SU-DHL-6 (cell line): Measurements from ENCODE around the gene ARMC8.

Experiments used
- H2AFZ ChIP-seq: fragments of 200-600 bp; sonication (generic); 2 replicates; pipeline ENCODE4 v1.6.1; 2014; ENCODE audit warnings: low read depth, mild to moderate bottlenecking, moderate library complexity, mixed read lengths, antibody characterized with exemption, low read length; ENCODE audit not compliant: severe bottlenecking
- H3F3A ChIP-seq: fragments of 200-600 bp; shearing (Covaris generic); 2 replicates; pipeline ENCODE4 v1.6.0; 2016; ENCODE audit warnings: antibody characterized with exemption, mild to moderate bottlenecking; ENCODE audit not compliant: insufficient read depth
- H3K27ac ChIP-seq: fragments of 200-600 bp; sonication (generic); 2 replicates; pipeline ENCODE4 v1.5.1; 2016; ENCODE audit warnings: low read depth, mild to moderate bottlenecking, low read length, moderate library complexity, mixed read lengths
- H3K27me3 ChIP-seq: fragments of 200-600 bp; sonication (generic), shearing (Covaris generic); 2 replicates; pipeline ENCODE4 v1.6.0; 2014; ENCODE audit warnings: mild to moderate bottlenecking, low read length
- H3K36me3 ChIP-seq: fragments of 200-600 bp; sonication (generic); 2 replicates; pipeline ENCODE4 v1.6.1; 2014; ENCODE audit warnings: mild to moderate bottlenecking, low read length, mixed read lengths
- H3K4me2 ChIP-seq: fragments of 300-600, 200-600 bp; shearing (Covaris generic), sonication (generic); 2 replicates; pipeline ENCODE4 v1.6.0; 2014; ENCODE audit warnings: low read length, low read depth, mild to moderate bottlenecking; ENCODE audit not compliant: poor library complexity, severe bottlenecking
- H3K4me3 ChIP-seq: fragments of 200-600 bp; sonication (generic); 2 replicates; pipeline ENCODE4 v1.5.1; 2014; ENCODE audit warnings: antibody characterized with exemption, low read length, mild to moderate bottlenecking, mixed read lengths; ENCODE audit not compliant: insufficient read depth, poor library complexity, severe bottlenecking
- H3K79me2 ChIP-seq: fragments of 200-600 bp; sonication (generic); 2 replicates; pipeline ENCODE4 v1.6.1; 2014; ENCODE audit warnings: mild to moderate bottlenecking, low read length, moderate library complexity; ENCODE audit not compliant: insufficient read depth
- H3K9ac ChIP-seq: fragments of 200-600 bp; sonication (generic); 2 replicates; pipeline ENCODE4 v1.7.0; 2014; ENCODE audit warnings: mild to moderate bottlenecking, low read length
- H3K9me2 ChIP-seq: fragments of 200-600 bp; sonication (generic); replicated peaks from 2 replicates; pipeline ENCODE4 v1.6.1; 2014; ENCODE audit warnings: low read length; ENCODE audit not compliant: insufficient read depth
- H3K9me3 ChIP-seq: fragments of 200-600 bp; sonication (generic); 2 replicates; pipeline ENCODE4 v1.6.1; 2014; ENCODE audit warnings: low read length, mixed read lengths; ENCODE audit not compliant: insufficient read depth
- H4K20me1 ChIP-seq: fragments of 200-600 bp; sonication (generic); 2 replicates; pipeline ENCODE4 v1.6.1; 2014; ENCODE audit warnings: low read depth, mild to moderate bottlenecking, antibody characterized with exemption, low read length, moderate library complexity, mixed read lengths
- CTCF ChIP-seq: fragments of 200-600 bp; sonication (generic); IDR thresholded peaks from one replicate; pipeline ENCODE4 v1.5.1; 2017; ENCODE audit warnings: antibody characterized with exemption, mild to moderate bottlenecking, low read length, moderate library complexity; ENCODE audit not compliant: insufficient read depth, poor library complexity, severe bottlenecking
- EZH2phosphoT487 ChIP-seq: fragments of 200-600 bp; sonication (generic), shearing (Covaris generic); conservative IDR thresholded peaks from 2 replicates; pipeline ENCODE4 v1.6.1; 2018; ENCODE audit warnings: mild to moderate bottlenecking, antibody characterized with exemption, low read length, moderate library complexity, mixed read lengths

The ARMC8 gene

GRCh38 chr3:138336454-138336999 lies 149.4 kb downstream of the ARMC8 start:
- no peak overlapping the region for H3K9ac ChIP-seq

GRCh38 chr3:138338244-138338643 lies 151.1 kb downstream of the ARMC8 start:
- no peak overlapping the region for H3K4me3 ChIP-seq
- H2AFZ ChIP-seq, result no peak overlapping the region
- H3F3A ChIP-seq, result no peaks in the 10 kb centered on the region
- no peak overlapping the region for H3K4me2 ChIP-seq
- no peaks in the 10 kb centered on the region for H4K20me1 ChIP-seq
- no peaks in the 10 kb centered on the region for H3K9me2 ChIP-seq
- H3K79me2 ChIP-seq, result no peaks in the 10 kb centered on the region
- H3K27me3 ChIP-seq, result no peaks in the 10 kb centered on the region
- H3K9me3 ChIP-seq, result no peaks in the 10 kb centered on the region
- no peaks in the 10 kb centered on the region for H3K36me3 ChIP-seq
- no peak overlapping the region for H3K9ac ChIP-seq
- TF ChIP-seq CTCF (no peak), EZH2phosphoT487 (no peak)
- no peak overlapping the region for H3K27ac ChIP-seq

More at GRCh38 chr3:138336454-138336999, 149.4 kb downstream of the ARMC8 start:
- no peak for TF ChIP-seq CTCF
- no peak for TF ChIP-seq EZH2phosphoT487
- Histone ChIP-seq H3K9me2 (no peaks in the 10 kb centered on the region), H4K20me1 (no peaks in the 10 kb centered on the region), H3K9me3 (no peaks in the 10 kb centered on the region), H3K4me2 (no peak overlapping the region), H3F3A (no peaks in the 10 kb centered on the region), H2AFZ (no peak overlapping the region), H3K79me2 (no peaks in the 10 kb centered on the region), H3K36me3 (no peaks in the 10 kb centered on the region), H3K27ac (no peak overlapping the region), H3K27me3 (no peaks in the 10 kb centered on the region), H3K4me3 (no peak overlapping the region)

GRCh38 chr3:138338811-138339210 lies 151.7 kb downstream of the ARMC8 start:
- H4K20me1 ChIP-seq, result no peaks in the 10 kb centered on the region
- H2AFZ ChIP-seq, result no peak overlapping the region
- H3K27ac ChIP-seq, result no peak overlapping the region

More at GRCh38 chr3:138338811-138339210, 151.7 kb downstream of the ARMC8 start:
- H3K27me3 ChIP-seq, result no peaks in the 10 kb centered on the region
- no peak overlapping the region for H3K4me3 ChIP-seq
- no peaks in the 10 kb centered on the region for H3K9me2 ChIP-seq
- no peak overlapping the region for H3K4me2 ChIP-seq
- TF ChIP-seq EZH2phosphoT487 (no peak), CTCF (no peak)
- H3K36me3 ChIP-seq, result no peaks in the 10 kb centered on the region
- H3K79me2 ChIP-seq, result no peaks in the 10 kb centered on the region
- H3F3A ChIP-seq, result no peaks in the 10 kb centered on the region
- no peaks in the 10 kb centered on the region for H3K9me3 ChIP-seq
- no peak overlapping the region for H3K9ac ChIP-seq
